ENCODE measurements around the gene DBET.
"Not testable (repeated sequence)": the region's sequence is repeated elsewhere in the genome, so short reads cannot be mapped to it uniquely, and the experiment has no call there.

DBET gene

GRCh38 chr4:190093052-190093451 is 28.8 kb downstream of the DBET start:
- DNase-seq (ENCODE audit: low read depth); H3K4me3 ChIP-seq (ENCODE audit: low read depth, low read length): not testable (repeated sequence)

DNA sequence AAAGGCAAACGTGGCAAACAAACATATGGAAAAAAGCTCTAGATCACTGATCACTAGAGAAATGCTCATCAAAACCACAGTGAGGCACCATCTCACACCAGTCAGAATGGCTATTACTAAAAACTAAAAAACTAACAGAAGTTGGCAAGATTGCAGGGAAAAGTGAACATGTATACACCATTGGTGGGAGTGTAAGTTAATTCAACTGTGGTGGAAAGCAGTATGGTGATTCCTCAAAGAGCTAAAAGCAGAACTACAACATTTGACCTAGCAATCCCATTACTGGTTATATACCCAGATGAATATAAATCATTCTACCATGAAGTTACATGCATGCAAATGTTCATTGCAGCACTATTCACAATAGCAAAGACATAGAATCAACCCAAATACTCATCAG is 29.7 kb downstream of the DBET start:
- DNase-seq (ENCODE audit: low read depth); H3K4me3 ChIP-seq (ENCODE audit: low read depth, low read length): not testable (repeated sequence)

DNA sequence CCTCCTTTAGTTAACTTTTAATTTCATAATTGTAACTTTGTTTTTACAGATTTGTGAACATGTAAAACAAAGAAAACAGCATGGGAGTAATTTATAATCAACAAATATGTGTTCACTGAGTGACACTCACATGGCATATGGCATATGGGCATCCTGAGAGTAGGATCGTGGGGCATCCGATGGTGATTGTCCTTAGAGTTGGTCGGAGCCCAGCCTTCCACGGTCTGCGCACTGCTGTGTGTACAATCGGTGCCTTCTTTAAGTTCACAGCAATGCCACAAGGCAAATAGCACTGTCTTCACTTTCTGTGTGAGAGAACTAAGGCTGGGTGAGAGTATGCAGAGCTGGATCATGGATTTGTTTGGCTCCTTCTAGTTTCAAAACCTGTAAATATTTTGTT is 31.0 kb downstream of the DBET start:
- not testable (repeated sequence) for H3K4me3 ChIP-seq (ENCODE audit: low read depth, low read length); DNase-seq (ENCODE audit: low read depth)

GRCh38 chr4:190099605-190100004 is 35.3 kb downstream of the DBET start:
- not testable (repeated sequence) for DNase-seq (ENCODE audit: low read depth); H3K4me3 ChIP-seq (ENCODE audit: low read depth, low read length)

GRCh38 chr4:190101525-190101924 is 37.2 kb downstream of the DBET start:
- H3K4me3 ChIP-seq (ENCODE audit: low read depth, low read length); DNase-seq (ENCODE audit: low read depth): not testable (repeated sequence)

DNA sequence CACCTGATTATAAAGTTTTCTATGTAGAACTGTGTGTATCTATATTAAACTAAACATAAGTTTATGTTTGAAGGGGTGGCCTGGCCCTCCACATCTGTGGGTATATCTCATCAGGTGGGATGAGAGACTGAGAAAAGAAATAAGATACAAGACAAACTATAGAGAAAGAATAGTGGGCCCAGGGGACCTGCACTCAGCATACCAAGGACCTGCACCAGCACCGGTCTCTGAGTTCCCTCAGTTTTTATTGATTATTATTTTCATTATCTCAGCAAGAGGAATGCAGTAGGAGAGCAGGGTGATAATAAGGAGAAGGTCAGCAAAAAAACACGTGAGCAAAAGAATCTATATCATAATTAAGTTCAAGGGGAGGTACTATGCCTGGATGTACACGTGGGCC is 41.9 kb downstream of the DBET start:
- DNase-seq (ENCODE audit: low read depth); H3K4me3 ChIP-seq (ENCODE audit: low read depth, low read length): not testable (repeated sequence)

DNA sequence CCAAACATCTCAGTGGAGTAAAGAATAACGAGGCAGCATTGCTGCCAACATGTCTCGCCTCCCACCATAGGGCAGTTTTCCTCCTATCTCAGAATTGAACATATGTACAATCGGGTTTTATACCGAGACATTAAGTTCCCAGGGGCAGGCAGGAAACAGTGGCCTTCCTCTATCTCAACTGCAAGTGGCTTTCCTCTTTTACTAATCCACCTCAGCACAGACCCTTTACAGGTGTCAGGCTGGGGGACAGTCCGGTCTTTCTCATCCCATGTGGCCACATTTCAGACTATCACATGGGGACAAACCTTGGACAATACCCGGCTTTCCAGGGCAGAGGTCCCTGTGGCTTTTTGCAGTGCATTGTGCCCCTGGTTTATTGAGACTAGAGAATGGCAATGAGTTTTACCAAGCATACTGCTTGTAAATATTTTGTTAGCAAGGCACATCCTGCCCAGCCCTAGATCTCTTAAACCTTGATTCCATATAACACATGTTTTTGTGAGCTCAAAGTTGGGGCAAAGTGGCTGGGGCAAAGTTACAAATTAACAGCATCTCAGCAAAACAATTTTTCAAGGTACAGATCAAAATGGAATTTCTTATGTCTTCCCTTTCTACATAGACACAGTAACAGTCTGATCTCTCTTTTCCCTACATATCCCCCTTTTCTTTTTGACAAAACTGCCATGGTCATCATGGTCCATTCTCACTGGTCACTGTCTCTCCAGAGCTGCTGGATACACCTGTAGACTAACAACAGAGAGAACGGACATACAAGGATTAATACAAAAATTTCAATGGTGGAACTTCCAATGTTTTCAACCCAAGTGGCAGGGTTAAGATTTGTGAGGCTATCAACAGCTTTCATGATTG is 42.5 kb downstream of the DBET start:
- not testable (repeated sequence) for DNase-seq (ENCODE audit: low read depth); H3K4me3 ChIP-seq (ENCODE audit: low read depth, low read length)

DNA sequence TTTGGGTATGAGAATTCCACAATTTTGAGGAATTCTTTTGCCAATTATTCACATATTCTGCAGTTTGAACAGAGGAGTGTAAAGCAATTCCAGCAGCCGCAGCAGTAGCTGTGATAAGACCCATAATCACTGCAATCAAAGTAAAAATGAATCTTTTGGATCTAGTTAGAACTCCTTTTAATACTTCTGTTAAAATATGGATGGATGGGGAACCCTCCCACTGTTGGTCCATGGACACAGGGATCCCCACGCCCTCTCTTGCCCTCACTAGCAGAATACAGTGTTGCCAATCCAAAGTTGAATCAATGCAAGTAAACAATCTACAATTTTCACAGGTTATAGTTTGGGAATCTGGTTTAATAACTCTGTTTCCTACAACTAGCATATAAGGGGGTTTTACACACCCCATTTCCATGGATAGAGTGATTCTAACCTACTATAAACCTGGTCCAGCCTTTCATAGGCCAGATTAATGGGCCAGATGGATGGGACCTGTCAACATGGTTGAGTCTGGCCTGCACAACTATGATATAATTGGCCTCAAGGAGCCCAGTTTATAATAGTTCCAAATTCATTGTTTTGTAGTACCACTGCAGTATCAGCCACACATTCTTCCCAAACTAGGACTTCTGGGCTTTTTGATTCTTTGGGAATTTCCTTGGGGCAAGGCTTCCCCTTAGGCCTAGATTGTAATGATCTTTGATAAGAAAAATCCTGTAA is 43.6 kb downstream of the DBET start:
- DNase-seq (ENCODE audit: low read depth); H3K4me3 ChIP-seq (ENCODE audit: low read depth, low read length): not testable (repeated sequence)

DNA sequence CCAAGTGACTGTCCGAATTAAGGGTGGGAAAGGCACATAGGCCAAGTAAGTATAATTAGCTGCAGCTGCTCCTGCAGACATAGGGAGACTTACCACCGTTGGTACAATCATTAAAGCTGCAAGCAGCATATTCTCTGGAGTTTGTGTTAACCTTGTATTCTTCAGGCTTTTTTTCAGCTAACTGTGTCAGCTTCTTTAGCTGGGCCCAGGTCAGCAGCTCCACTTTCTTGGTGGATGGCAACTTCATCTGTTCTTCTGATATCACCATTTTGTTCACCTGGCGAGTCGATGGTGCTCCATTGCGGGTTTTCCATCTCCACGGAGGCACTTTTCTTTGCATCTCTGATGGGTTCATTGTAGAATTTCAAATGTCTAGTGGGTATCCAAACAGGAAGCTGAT is 44.5 kb downstream of the DBET start:
- not testable (repeated sequence) for DNase-seq (ENCODE audit: low read depth); H3K4me3 ChIP-seq (ENCODE audit: low read depth, low read length)

DNA sequence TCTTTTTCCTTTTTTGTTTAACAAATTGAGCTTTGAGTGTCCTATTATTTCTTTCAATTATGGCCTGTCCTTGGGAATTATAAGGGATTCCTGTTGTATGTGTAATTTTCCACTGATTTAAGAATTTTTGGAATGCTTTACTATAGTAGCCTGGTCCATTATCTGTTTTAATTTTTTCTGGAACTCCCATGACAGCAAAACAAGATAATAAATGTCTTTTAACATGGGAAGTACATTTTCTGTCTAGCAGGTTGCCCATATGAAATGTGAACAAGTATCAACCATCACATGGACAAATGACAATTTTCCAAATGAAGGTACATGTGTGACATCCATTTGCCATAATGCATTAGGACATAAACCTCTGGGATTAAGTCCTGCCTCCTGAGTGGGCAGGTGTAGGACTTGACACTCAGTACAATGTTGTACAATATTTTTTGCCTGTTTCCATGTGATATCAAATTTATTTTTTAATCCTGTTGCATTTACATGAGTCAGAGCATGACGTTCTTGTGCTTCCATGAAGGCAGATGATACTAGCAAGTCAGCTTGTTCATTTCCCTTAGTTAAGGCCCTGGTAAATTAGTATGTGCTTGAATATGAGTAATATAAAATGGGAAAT is 45.2 kb downstream of the DBET start:
- not testable (repeated sequence) for H3K4me3 ChIP-seq (ENCODE audit: low read depth, low read length); DNase-seq (ENCODE audit: low read depth)

GRCh38 chr4:190110033-190110432 is 45.7 kb downstream of the DBET start:
- DNase-seq (ENCODE audit: low read depth); H3K4me3 ChIP-seq (ENCODE audit: low read depth, low read length): not testable (repeated sequence)

GRCh38 chr4:190110570-190111295 is 46.4 kb downstream of the DBET start:
- not testable (repeated sequence) for DNase-seq (ENCODE audit: low read depth); H3K4me3 ChIP-seq (ENCODE audit: low read depth, low read length)

DNA sequence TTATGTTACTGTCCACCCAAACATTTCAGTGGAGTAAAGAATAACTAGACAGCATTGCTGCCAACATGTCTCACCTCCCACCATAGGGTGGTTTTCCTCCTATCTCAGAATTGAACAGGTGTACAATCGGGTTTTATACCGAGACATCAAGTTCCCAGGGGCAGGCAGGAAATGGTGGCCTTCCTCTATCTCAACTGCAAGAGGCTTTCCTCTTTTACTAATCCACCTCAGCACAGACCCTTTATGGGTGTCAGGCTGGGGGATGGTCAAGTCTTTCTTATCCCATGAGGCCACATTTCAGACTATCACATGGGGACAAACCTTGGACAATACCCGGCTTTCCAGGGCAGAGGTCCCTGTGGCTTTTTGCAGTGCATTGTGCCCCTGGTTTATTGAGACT is 48.6 kb downstream of the DBET start:
- H3K4me3 ChIP-seq (ENCODE audit: low read depth, low read length); DNase-seq (ENCODE audit: low read depth): not testable (repeated sequence)

- not testable (repeated sequence) for H3K4me3 ChIP-seq (ENCODE audit: low read depth, low read length); DNase-seq (ENCODE audit: low read depth)
These were observed 50.7 kb downstream of the DBET start for GRCh38 chr4:190114991-190115390.

Data from LNCaP clone FGC (cell line).